ENCODE data around the gene DRC7.

Gene DRC7

DNA sequence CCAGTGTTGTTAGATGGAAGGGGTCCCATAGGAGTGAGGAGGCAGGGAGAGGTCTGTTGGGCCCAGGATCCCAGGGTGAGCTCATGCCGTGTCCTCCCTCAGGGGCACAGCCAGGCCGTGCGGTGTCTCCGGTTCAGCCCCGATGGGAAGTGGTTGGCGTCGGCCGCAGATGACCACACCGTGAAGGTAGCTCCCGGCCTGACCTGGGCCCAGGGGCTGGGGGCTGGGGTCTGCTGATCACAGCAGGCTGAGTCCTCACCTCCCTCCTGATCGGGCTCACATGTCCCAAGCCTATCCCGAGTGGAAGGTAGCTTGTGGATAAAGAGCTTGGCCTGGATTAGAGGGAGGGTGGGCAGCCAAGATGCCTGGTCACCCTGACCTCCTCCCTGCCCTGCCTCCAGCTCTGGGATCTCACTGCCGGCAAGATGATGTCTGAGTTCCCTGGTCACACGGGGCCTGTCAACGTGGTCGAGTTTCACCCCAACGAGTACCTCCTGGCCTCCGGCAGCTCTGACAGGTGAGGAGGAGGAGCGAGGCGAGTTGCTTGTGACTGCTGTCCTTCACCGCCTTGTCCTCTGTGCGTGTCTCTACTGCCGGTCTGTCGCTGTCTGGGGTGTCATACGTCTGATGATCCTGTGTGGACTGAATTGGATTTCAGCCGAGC is 57.1 kb downstream of the DRC7 start:
- DNase-seq (ENCODE audit: low read depth in 3 of 3): no peak

DNA sequence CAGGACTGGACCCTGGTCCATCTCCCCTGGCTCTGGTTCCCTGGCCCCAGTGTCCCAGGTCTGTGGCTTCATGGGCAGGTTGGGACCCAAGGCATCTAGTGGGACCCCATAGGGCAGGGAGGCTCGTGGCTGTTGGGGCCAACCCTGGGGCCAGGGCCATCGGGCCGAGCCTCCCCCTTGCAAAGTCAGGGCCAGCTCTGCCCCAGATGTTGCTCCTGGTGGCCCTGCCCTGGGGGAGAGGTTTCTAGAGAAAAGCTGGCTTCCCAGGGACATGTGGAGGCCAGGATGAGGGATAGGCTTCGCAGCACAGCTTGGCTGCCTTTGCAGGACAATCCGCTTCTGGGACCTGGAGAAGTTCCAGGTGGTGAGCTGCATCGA is 57.6 kb downstream of the DRC7 start:
- DNase-seq (ENCODE audit: low read depth in 3 of 3): no peak

DNA sequence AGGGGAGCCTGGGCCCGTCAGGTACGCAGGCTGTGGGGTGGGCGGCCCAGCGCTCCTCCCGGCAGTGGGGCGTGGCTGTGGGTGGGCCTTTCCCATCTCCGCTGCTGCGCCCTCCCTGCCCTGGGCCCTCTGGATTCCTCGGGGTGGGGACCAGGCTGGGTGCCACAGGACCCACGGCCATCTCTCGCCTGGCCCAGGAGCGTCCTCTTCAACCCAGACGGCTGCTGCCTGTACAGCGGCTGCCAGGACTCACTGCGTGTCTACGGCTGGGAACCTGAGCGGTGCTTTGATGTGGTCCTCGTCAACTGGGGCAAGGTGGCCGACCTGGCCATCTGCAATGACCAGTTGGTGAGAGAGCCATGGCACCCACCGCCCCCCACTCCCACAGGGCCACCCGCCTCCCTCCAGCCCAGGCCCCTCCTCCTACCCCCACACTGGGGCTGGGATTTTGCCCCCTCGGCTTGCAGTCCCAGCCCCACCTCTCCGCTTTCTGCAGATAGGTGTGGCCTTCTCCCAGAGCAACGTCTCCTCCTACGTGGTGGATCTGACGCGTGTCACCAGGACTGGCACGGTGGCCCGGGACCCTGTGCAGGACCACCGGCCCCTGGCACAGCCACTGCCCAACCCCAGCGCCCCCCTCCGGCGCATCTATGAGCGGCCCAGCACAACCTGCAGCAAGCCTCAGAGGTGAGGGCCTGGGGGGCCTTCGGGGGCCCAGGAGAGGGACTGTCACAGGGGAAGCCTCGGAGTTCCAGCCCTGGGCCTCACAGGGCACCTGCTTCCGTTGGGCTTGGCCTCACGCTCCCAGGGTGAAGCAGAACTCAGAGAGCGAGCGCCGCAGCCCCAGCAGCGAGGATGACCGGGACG is 58.2 kb downstream of the DRC7 start:
- DNase-seq (ENCODE audit: low read depth in 3 of 3): no peak

DNA sequence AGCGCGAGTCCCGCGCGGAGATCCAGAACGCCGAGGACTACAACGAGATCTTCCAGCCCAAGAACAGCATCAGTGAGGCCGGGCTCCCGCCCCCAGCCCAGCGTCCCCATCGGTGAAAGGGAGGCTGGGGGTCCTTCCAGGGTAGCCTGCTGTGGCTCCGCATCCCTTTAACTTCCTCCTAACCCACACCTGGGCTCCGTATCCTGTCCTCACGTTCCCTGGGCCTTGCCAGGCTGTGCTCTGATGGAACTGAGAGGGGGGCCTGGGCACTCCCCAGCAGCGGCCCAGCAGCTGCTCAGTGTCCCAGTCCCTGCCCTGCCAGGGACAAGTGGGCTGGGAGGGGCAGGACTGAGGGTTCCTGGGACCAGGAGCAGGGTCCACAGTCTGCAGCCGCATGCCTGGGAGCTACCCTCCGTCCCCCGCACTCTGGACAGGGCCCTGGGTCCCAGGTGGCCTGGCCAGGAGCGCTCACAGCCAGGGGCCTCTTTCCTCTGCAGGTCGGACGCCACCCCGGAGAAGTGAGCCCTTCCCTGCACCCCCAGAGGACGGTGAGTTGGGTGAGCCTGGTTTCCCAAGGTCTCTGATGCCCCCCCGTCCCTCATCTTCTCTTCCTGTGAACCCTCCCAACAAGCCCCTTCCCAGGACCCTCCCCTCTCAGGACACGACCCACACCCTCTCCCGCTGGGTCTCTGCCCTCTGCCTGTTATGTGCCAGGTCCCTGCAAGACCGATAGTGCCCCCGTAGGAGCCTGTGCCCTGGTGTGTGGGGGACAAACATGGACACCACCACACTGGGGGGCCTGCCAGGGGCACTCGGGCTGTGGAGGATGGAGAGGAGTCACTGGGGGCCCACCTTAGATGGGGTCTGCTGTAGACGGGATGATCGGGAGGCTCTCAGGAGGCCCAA is 59.1 kb downstream of the DRC7 start:
- DNase-seq (ENCODE audit: low read depth in 3 of 3): no peak

DNA sequence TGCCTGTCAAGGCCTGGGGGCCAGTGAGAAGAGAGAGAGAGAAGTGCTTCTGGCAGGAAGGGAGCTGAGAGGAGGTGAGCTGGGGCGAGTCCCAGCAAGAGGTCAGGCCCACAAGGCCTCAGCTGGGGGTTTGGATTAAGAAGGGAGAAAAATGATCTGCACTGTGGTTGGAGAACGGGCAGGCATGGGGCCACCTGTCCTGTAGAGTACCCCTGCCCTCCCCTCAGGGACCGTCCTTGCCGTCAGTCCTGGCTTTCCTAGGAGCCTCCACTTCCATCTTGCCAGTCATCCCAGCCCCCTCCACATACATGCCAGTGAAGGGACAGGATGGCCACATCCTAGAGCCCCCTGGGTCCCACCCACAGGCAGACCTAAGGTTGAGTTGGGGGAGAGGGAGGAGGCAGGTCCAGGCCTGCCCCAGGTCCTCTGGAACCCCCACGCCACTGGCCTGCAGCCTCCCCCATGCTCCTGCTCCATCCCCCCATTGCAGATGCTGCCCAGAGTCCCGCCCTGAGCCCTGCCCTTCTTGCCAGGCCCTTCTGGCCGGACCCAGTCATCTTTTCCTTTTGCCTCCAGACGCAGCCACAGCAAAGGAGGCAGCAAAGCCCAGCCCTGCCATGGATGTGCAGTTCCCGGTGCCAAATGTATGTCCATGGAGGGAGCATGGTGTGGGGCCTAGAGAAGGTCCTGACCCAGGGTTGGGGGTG is 59.9 kb downstream of the DRC7 start:
- no peak for DNase-seq (ENCODE audit: low read depth in 3 of 3)

DNA sequence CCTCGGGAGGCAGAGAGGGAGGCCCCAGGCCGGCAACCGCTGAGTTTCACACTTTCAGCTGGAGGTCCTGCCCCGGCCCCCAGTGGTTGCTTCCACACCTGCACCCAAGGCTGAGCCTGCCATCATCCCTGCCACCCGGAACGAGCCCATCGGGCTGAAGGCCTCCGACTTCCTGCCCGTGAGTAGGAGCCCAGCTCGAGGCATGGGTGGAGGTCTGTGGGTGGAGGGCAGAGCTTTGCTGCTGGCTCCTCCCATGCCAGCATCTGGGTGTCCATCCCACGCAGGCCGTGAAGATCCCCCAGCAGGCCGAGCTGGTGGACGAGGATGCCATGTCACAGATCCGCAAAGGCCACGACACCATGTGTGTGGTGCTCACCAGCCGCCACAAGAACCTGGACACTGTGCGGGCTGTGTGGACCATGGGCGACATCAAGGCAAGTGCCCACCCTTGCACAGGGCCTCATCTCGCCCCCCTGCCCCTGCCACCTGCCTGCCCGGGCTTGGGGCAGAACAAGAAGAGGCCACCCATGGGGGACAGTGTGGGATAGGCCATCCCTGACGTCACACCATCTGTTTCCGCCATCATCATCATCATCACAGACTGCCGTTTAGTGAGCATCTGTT is 60.6 kb downstream of the DRC7 start:
- no peak for DNase-seq (ENCODE audit: low read depth in 3 of 3)

DNA sequence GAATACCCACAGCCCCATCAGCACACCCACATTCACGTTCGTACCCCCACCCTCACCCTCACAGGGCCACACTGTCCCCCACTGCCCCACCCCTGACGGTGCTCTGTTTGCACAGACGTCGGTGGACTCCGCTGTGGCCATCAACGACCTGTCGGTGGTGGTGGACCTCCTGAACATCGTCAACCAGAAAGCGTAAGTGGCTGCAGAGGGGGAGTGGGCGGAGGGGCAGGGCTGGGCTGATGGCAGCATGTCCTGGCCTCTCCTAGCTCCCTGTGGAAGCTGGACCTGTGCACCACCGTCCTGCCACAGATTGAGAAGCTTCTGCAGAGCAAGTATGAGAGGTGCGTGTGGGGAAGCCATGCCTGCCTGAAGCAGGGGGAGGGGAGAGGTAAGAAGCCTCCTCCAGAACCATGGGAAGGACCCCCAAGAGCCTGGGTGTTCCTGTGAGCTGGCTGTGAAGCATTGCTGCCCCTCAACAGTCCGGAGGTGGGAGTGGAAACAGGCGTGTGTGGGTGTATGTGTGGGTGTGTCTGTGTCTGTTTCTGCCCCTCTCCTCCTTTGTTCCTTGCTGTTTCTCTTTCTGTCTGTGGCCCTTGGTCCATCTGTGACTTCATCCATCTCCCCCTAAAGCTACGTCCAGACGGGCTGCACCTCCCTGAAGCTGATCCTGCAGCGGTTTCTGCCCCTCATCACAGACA is 61.3 kb downstream of the DRC7 start:
- no peak for DNase-seq (ENCODE audit: low read depth in 3 of 3)

DNA sequence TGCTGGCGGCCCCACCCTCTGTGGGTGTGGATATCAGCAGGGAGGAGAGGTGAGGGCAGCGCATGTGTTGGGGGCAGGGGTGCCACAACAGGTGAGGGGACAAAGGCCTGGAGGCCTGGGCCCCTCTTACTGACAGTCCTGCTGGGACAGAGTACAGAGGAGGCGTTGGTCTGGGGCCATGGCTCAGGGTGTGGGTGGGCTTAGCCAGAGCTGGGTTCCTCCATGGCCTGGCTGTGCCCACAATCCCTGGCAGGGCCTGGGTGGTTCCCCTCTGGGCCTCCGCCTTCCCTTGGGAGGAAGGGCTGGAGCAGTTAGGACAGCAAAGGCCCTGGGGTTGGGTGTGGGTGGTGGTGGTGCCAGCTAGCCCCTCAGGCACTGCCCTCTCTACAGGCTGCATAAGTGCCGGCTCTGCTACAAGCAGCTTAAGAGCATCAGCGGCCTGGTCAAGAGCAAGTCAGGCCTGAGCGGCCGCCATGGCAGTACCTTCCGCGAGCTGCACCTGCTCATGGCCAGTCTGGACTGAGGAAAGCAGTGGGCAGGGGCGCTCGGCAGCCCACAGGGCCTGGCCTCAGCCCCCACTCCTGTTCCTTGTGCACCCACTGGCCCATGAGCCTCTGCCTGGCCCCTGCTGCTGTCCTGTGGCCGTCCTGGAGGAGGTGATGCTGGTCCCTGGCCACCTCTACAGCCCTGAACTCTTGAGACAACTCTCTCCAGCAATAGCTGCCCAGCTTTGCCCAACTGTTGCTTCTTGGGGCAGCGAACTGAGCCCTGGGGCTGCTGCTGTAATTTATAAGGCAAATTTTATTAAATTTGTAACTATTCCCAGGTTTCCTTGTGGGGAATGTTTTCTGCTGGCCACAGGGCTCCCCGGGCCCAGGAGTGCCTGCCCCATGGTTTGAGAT is 62.1 kb downstream of the DRC7 start:
- DNase-seq (ENCODE audit: low read depth in 3 of 3): no peak

DNA sequence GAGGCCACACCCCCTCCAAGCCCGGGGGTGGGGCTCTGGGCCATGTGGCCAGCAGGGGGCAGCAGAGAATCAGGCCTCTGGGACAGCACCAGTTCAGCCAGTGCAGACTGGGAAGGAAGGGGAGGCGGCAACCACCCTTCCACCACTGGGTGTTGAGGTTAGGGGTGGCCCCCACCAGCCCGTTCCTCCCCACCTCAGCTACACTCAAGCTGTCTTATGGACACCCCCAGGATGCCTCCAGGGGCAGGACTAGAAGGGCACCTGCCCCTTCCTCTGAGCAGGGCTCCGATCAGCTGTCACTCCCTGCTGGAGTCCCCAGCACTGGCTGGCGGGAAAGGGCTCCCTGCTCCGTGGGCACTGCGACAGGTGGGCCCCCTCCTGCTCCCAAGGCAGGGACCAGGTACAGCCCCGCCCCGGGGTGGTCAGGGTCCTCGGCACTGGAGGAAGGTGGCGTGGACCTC is 62.8 kb downstream of the DRC7 start:
- DNase-seq (ENCODE audit: low read depth in 3 of 3): peak; percentile 77 to 85 (median 81)

DNA sequence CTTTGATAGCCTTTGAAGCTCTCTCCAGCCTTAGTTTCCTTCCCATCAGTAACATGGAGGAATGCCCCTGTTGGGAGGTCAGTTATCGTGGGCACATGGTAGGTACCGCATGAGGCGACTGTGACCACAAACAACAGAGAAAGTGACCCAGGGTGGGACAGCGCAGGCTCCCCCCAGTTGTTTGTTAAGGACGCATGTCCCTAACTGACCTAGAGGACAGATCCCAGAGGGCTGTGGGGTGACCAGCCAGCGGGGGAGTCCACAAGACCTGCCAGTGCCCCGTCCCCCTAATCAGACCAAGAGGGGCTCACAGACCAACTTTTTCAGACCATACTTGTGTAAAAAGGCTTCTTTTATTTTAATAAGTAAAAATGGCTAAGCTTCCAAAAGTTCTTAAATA is 63.3 kb downstream of the DRC7 start:
- no peak for DNase-seq (ENCODE audit: low read depth in 3 of 3)

DNA sequence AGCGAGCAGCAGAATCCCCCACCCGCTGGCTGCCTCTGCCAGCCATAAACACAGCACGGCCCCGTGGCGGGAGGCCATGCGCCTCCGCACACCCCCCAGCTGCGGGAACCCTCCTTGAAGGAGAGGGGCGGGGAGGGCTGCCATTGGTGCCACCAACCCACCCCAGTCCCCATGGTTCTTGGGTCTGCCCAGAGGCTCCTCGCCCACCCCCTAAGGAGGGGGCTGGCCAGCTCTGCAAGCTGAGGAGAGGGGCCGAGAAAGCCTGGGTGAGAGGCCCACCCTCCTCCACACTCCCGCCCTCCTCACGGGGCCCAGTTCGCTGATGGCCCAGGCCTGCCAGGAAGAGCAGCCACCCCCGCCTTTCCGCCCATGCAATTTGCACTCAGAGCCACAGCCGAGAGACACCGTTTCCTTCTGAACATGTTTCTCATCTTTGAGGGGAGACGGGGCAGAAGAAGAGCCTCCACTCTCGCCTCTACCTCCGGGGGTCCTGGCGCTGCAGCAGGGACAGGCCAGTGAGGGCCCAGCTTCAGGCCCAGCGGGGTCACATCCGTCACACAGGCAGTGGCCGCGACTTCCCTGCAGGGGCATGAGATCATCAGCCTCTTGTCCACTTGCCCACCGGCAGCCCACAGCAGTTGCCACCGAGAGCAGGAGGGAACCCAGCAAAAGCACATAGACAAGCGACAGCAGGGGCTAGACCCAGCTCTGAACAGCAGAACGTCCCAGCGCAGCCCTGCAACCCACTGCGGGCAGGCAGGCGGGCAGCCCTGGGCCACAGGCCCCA is 63.9 kb downstream of the DRC7 start:
- no peak for DNase-seq (ENCODE audit: low read depth in 3 of 3)

DNA sequence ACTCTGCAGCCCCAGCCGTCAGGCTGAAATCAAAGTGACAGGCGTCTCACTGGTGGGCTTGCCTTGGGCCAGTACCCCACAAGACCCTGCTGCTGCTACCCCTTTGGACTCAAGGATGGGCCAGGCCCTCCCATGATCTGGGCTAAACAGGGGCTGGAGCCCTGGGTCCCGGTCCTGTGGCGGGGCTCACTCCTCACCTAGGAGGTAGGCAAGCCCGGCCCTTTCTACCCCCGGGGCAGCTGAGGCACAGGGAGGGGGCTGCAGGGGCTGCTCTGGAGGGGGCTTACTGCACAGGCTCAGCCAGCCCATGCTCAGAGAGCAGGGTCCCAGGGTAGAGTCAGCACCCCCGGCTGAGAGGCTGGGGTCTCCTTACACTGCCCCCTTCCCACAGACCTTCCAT is 64.5 kb downstream of the DRC7 start:
- no peak for DNase-seq (ENCODE audit: low read depth in 3 of 3)

DNA sequence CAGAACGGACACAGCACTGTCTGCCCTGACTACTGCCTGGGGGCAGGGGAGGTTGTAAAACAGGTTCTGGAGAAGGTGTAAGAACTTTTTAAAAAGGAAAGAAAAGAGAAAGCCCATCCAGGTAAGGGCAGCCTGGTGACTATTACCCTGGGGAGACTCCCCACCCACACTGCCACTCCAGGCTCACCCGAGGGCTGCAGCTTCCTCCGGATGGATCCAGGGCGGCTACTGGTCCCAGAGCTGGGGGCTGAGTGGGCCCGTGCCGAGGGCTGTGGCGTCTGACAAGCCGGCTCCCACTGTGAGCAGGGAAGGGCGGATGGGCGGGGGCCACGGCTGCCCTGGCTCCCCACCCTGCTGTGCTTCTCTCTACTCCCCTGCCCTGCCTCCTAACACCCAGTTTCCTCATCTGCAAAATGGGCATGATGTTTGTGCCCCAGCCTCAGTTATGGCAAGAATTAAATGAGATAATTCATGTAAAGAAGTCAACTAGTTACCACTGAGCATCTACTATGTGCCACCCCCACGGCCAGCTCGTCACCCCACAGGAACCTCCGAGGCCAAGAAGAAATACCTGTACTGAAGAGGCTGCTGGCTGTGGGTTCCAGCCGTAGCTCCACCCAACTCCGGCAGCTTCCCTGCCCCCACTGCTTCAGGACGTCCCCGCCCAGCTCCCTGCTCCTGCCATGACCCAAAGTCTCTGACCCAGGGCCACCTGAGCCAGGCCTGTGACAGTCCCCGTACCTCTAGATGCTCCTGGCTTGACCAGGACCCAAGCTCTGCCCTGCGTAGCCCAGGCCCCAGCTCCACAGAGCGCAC is 65.1 kb downstream of the DRC7 start:
- no peak for DNase-seq (ENCODE audit: low read depth in 3 of 3)

DNA sequence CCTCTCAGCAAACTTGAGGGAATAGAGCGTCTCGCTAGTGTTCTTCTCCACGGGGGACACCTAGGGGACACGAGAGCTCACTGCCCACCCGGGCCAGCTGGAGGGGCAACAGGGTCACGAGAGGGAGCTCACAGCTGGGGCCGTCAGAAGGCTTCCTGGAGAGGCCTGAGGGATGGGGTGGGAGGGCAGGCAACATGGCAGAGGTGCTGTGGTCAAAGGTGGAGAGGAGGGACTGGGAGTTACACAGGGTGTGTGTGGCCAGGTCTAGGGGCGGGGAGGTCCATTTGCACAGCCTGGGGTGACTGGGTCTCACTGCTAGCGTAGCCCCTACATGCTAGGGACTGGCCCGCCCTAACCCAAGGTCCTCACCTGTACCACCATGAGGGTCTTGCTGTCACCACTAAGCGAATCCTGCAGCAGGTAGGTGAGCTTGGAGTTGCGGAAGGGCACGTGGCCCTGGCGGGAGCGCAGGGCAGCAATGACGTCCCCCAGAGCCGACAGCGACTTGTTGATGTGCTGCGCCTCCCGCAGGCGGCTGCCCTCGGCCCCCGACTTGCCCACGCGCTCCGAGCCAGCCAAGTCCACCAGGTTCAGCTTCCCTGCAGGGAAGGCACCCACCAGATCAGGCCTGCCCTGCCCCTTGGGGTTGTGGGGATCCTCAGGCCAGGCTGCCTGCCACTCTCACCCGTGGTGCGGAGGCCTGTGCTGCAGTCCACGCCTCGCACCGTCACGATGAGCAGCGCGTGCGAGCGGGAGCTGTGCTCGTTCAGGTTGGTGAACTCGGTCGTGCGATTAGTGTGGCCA is 66.0 kb downstream of the DRC7 start:
- DNase-seq (ENCODE audit: low read depth in 3 of 3): no peak

DNA sequence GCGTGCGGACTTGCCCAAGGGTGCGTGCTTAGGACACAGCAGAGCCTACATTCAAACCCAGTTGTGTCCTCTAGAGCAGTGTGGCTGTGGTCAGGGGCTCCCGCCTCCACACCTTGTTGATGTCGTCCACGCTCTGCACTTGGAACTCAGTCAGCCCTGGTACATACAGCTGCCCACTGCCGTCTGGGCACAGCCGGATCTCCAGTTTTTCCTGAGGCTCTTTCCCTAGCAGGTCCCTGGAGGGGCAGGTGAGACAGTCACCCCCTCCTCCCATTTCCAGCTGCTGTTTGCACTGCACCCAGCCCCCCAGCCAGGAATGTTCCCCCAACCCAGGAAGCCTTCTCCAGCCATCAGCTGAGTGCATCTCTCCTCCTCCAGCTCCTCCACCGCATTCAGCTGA is 66.7 kb downstream of the DRC7 start:
- no peak for DNase-seq (ENCODE audit: low read depth in 3 of 3)

DNA sequence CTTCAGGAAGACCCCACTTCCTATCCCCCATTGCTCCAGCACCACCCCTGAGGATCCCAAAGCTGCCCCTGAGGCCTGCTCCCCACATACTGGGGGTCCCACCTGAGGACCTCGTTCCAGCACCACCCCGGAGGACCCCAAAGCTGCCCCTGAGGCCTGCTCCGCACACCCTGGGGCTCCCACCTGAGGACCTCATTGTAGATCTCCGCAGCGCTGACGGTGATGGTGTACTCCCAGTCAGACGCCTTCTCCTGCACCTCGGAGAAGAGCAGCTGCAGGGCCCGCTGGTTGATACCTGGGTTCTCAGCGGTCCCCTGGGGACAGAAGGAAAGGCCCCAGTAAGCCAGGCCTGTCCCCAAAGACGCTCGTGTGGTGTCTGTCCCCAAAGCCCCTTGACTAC is 67.4 kb downstream of the DRC7 start:
- no peak for DNase-seq (ENCODE audit: low read depth in 3 of 3)
